K562 (cell line): ENCODE measurements around the gene RNF224.

Experiments used
- ATF3 ChIP-seq, 2 experiments: fragments of 450-650 bp in 1 of 2; sonication (generic) in 1 of 2; formaldehyde crosslinking in 1 of 2; IDR thresholded peaks in 1 of 2; conservative IDR thresholded peaks in 1 of 2; 2 replicates each; pipeline versions ENCODE4 v1.6.1 to v1.8.1; 2016 to 2023; ENCODE audit warnings: mild to moderate bottlenecking in 2 of 2, moderate library complexity in 2 of 2, inconsistent platforms in 1 of 2, missing genetic modification reagents in 1 of 2
- BRCA1 ChIP-seq, 2 experiments: fragments of 450-650 bp in 1 of 2; sonication (generic) in 1 of 2; formaldehyde crosslinking in 1 of 2; IDR thresholded peaks; 2 replicates each; pipeline versions ENCODE4 v1.5.0 to v1.6.1; 2017 to 2020; ENCODE audit warnings: mild to moderate bottlenecking in 1 of 2, missing genetic modification reagents in 1 of 2
- CEBPB ChIP-seq: fragments of 450-650 bp; IDR thresholded peaks from 2 replicates; pipeline ENCODE4 v1.6.1; 2016; ENCODE audit warnings: missing genetic modification characterization, missing compliant biosample characterization
- CTCF ChIP-seq, 3 experiments: IDR thresholded peaks in 2 of 3; conservative IDR thresholded peaks in 1 of 3; 2 replicates each; pipeline ENCODE4 v1.5.1; 2011 to 2012; ENCODE audit warnings: low read length in 3 of 3, mild to moderate bottlenecking in 3 of 3, control low read depth in 2 of 3, improper control_type of control experiment in 1 of 3, inconsistent platforms in 1 of 3, low read depth in 1 of 3, mixed read lengths in 1 of 3, moderate library complexity in 1 of 3; ENCODE audit not compliant: insufficient read depth in 2 of 3
- E2F5 ChIP-seq: sonication (generic); formaldehyde crosslinking; IDR thresholded peaks from 2 replicates; pipeline ENCODE4 v1.8.0; 2022; ENCODE audit warnings: mild to moderate bottlenecking, missing genetic modification reagents
- HMGXB4 ChIP-seq: sonication (generic); formaldehyde crosslinking; IDR thresholded peaks from 2 replicates; pipeline ENCODE4 v1.8.1; 2023; ENCODE audit warnings: mild to moderate bottlenecking, missing genetic modification reagents
- MED1 ChIP-seq: sonication (generic); formaldehyde crosslinking; IDR thresholded peaks from 2 replicates; pipeline ENCODE4 v1.8.1; 2023; ENCODE audit warnings: missing genetic modification reagents, borderline replicate concordance
- NR4A1 ChIP-seq, 2 experiments: fragments of 250-450 bp in 1 of 2; fragments of 450-650 bp in 1 of 2; sonication (Bioruptor Pico) in 1 of 2; IDR thresholded peaks; 2 replicates each; pipeline versions ENCODE4 v1.4.0 to v1.6.1; 2016 to 2020; ENCODE audit warnings: mild to moderate bottlenecking in 2 of 2, missing compliant biosample characterization in 1 of 2, missing genetic modification characterization in 1 of 2, moderate library complexity in 1 of 2
- POLR2A ChIP-seq: fragments of 450-650 bp; conservative IDR thresholded peaks from 2 replicates; pipeline ENCODE4 v1.6.1; 2016
- RBFOX2 ChIP-seq: fragments of 200-400 bp; formaldehyde crosslinking; IDR thresholded peaks from 2 replicates; pipeline ENCODE4 v1.6.1; 2017; ENCODE audit warnings: low read depth, mild to moderate bottlenecking, low read length, moderate library complexity
- SMARCA4 ChIP-seq: fragments of 450-650 bp; IDR thresholded peaks from 2 replicates; pipeline ENCODE4 v1.6.1; 2016
- USF2 ChIP-seq: sonication (generic); formaldehyde crosslinking; IDR thresholded peaks from 2 replicates; pipeline ENCODE4 v1.5.0; 2020; ENCODE audit warnings: missing genetic modification reagents
- ZBTB33 ChIP-seq: sonication (generic); formaldehyde crosslinking; IDR thresholded peaks from 2 replicates; pipeline ENCODE4 v1.8.1; 2023; ENCODE audit warnings: mild to moderate bottlenecking, missing genetic modification reagents
- ZNF561 ChIP-seq: fragments of 450-650 bp; formaldehyde crosslinking; conservative IDR thresholded peaks from 2 replicates; pipeline ENCODE4 v1.4.0; 2020; ENCODE audit warnings: mild to moderate bottlenecking, moderate library complexity

- TF ChIP-seq HMGXB4 (CRISPR knock-in tag) (no peak), SMARCA4 (no peak), MED1 (CRISPR knock-in tag) (no peak), ZNF561 (CRISPR knock-in tag) (no peak), NR4A1 (CRISPR knock-in tag; IDR thresholded peaks at IDR 0.05) (no peak), NR4A1 (tag; IDR thresholded peaks at IDR 0.05) (no peak), USF2 (CRISPR knock-in tag) (no peak), E2F5 (no peak), ATF3 (IDR thresholded peaks at IDR 0.05) (no peak), ATF3 (CRISPR knock-in tag; conservative IDR thresholded peaks at IDR 0.05) (no peak), RBFOX2 (no peak), CTCF (IDR thresholded peaks at IDR 0.05 in 2 of 3, conservative IDR thresholded peaks at IDR 0.05 in 1 of 3; ENCODE audit: insufficient read depth in 2 of 3, low read depth in 1 of 3, low read length in 3 of 3) (no peak), POLR2A (no peak), BRCA1 (IDR thresholded peaks at IDR 0.05) (no peak), BRCA1 (CRISPR knock-in tag; IDR thresholded peaks at IDR 0.05) (no peak), ZBTB33 (no peak), CEBPB (tag) (no peak)
Measured at GRCh38 chr9:137180491-137180890, 46.8 kb upstream of the RNF224 start.
